Bronchial epithelial cell (primary cell): ENCODE data around the gene ANKRD34C. TPM values are rescaled to one million over a fixed set of nuclear protein-coding genes. Genes with fewer than 3 reads are reported as not detected.

Source experiments
- DNase-seq: peaks from one replicate; pipeline ENCODE4 v3.0.0-alpha.2; 2010; ENCODE audit warnings: low read depth
- FAIRE-seq: peaks from 2 replicates; lab custom pipeline; 2011; peaks lifted over from hg19 to GRCh38; lab: Jason Lieb, UNC
- H3K27me3 ChIP-seq: 2 replicates; pipeline ENCODE4 v1.5.1; 2011; ENCODE audit warnings: low read length; ENCODE audit not compliant: control insufficient read depth, insufficient read depth
- H3K36me3 ChIP-seq: 2 replicates; pipeline ENCODE4 v1.5.1; 2011; ENCODE audit warnings: low read length; ENCODE audit not compliant: control insufficient read depth, insufficient read depth
- H3K4me3 ChIP-seq: 2 replicates; pipeline ENCODE4 v1.5.1; 2011; ENCODE audit warnings: mild to moderate bottlenecking, low read depth, low read length, control low read depth
- CTCF ChIP-seq: IDR thresholded peaks from 2 replicates; pipeline ENCODE4 v1.5.1; 2011; ENCODE audit warnings: mild to moderate bottlenecking, moderate library complexity, low read length, control low read depth, inconsistent platforms; ENCODE audit not compliant: insufficient read depth, severe bottlenecking
- total RNA-seq: library from RNA; depleted of rRNA; stranded (reverse); fragments of >200 nt; gene quantifications from 2 replicates; pipeline ENCODE4 v1.2.1, GENCODE V29; 2014

The ANKRD34C gene
- not detected in 2 replicates for total RNA-seq

- H3K27me3 ChIP-seq = peaks cover 12% of the 10 kb centered on the region
Measured at GRCh38 chr15:79282371-79283251, at the start of gene ANKRD34C. Gene ANKRD34C, plus strand, starts transcription at chr15:79282722. Its CDS starts 10,563 bp downstream, at chr15:79293285.

GRCh38 chr15:79233236-79233635 is 49.3 kb upstream of the ANKRD34C start:
- DNase-seq = no peak
- no peak for TF ChIP-seq CTCF
- Histone ChIP-seq H3K27me3 (no peaks in the 10 kb centered on the region), H3K4me3 (no peak overlapping the region), H3K36me3 (no peaks in the 10 kb centered on the region)
- no peak for FAIRE-seq

More at GRCh38 chr15:79282371-79283251, at the start of gene ANKRD34C:
- Histone ChIP-seq H3K36me3 (no peaks in the 10 kb centered on the region), H3K4me3 (no peak within 1 kb of the TSS)
- DNase-seq (no peak), FAIRE-seq (no peak)
- TF ChIP-seq CTCF = no peak

GRCh38 chr15:79240036-79240435 is 42.5 kb upstream of the ANKRD34C start:
- H3K27me3 ChIP-seq = no peaks in the 10 kb centered on the region
- no peak for TF ChIP-seq CTCF
- FAIRE-seq = no peak
- no peak for DNase-seq
- H3K4me3 ChIP-seq = no peak overlapping the region
- no peaks in the 10 kb centered on the region for H3K36me3 ChIP-seq

- FAIRE-seq (no peak), DNase-seq (no peak)
- no peak overlapping the region for H3K4me3 ChIP-seq
- no peaks in the 10 kb centered on the region for H3K36me3 ChIP-seq
- no peaks in the 10 kb centered on the region for H3K27me3 ChIP-seq
- no peak for TF ChIP-seq CTCF
Measured at GRCh38 chr15:79243723-79244122, 38.8 kb upstream of the ANKRD34C start.

- FAIRE-seq (peak; percentile 70), DNase-seq (no peak)
- no peak for TF ChIP-seq CTCF
- no peak overlapping the region for H3K4me3 ChIP-seq
- H3K27me3 ChIP-seq = no peaks in the 10 kb centered on the region
- H3K36me3 ChIP-seq = no peaks in the 10 kb centered on the region
Measured at GRCh38 chr15:79244876-79245275, 37.6 kb upstream of the ANKRD34C start.
